Activated CD8-positive, alpha-beta memory T cell treated with anti-CD3 and anti-CD28 coated beads, Interleukin-2, amount 50 U/mL, for 1 hour (primary cell): ENCODE data around the gene C5orf58.

ENCODE experiments used
- DNase-seq: peaks from one replicate; pipeline ENCODE4 v3.0.0-alpha.2; 2020; ENCODE audit errors: extremely low read depth

The C5orf58 gene

DNA sequence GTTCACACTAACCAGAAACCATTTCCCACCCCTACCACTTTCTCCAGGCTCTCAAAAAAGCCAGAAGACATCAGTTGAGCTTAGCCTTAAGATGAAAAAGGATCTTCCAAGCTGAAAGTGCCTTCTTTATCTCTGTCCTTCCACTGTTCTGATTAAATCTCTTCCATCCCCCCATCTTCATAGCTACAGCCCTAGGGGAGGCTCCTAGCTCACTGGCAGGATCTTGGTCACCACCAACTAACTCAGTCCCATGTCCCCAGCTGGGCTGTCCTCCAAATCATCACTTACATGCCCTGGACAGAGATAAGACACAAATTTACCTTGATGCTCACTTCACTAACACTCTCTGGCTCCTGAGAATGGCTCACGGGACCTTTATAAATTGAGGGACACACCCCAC lies 50.5 kb downstream of the C5orf58 start:
- no peak for DNase-seq

DNA sequence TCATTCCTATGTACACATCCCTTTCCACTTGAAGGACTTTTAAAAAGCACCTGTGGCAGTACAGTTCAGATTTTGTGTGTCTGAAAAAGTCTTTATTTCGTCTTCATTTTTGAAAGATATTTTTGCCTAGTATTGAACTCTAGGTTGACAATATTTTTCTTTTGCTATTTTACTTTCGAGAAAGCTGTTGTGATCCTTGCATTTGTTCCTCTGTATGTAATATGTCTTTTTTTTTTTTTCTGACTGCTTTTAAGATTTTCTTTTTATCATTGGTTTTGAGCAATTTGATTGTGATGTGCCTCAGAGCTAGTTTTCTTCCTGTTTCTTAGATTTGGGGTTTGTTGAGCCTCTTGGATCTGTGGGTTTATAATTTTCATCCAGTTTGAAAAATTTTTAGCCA lies 51.4 kb downstream of the C5orf58 start:
- DNase-seq, result no peak

DNA sequence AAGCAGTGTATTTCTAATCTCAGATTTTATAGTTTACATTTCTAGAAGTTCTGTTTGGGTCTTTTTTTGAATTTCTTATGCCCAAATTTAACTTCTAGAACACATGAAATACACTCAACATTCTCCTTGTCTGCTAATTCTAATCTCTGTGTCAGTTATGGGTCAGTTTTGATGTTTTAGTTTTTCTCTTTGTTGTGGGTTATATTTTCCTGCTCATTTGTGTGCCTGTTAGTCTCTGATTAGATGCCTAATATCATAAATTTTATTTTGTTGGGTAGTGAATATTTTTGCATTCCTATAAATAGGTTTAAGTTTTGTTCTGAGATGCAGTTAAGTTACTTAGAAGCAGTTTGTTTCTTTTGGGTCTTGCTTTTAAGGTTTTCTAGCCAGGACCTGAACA lies 52.4 kb downstream of the C5orf58 start:
- no peak for DNase-seq

DNA sequence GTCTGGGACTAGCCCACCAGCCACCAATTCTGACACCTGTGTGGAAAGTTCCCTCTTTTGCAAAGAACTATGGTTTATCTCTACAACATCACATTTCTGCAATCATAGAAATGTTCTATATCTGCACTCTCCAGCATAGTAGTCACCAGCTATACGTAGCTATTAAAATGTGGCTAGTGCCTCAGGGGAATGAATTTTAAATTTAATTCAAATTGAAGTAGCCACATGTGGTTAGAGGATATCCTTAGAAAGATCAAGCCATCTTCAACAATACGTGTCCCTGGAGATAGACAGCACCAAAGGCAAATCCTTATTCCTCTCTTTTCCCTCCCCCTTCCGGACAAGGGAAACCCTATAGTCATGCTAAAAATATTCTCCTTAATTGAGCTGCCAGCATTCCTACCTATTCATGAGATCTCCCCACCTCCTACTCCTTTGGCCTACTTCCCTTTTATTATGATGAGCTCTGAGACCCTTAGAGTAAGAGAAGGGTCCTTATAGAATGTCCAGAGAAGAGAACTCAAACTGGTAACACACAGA lies 53.7 kb downstream of the C5orf58 start:
- no peak for DNase-seq

DNA sequence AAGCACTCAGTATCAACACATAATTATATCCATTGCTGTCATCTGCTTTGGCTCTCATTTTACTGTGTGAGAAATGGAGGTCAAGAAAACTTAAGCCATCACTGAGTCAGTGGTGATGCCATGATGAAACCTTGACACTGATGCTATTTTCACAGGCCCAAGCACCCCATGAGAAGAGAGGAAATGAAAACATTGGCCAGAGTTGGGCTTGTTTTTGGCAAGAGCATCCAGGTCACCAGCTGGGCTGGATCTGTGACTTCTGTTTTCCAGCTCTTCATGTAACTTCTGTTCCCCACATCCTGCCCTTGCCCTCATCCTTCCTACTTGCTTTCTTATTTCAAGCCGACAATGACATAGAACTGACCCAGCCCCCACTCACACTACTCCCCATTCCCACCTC lies 54.7 kb downstream of the C5orf58 start:
- DNase-seq, result no peak

DNA sequence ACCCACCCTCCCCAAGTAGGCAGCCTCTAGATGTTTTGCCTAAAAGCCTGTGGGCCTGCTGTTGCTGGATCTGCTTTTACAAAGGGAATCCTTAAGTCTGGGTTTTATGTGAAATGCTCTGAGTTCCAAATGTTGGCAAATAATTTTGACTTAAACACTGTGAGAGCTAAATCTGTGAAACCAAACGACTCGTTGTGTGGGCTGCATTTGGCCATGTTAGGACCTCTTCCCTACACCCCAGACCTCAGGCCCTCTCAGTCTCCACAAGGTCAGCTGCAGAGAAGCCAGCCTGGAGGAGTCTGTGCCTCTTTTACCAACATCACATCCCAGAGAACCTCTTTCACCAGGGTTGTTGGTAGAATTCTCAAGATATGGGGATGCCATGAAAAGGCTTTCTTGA lies 55.4 kb downstream of the C5orf58 start:
- no peak for DNase-seq

DNA sequence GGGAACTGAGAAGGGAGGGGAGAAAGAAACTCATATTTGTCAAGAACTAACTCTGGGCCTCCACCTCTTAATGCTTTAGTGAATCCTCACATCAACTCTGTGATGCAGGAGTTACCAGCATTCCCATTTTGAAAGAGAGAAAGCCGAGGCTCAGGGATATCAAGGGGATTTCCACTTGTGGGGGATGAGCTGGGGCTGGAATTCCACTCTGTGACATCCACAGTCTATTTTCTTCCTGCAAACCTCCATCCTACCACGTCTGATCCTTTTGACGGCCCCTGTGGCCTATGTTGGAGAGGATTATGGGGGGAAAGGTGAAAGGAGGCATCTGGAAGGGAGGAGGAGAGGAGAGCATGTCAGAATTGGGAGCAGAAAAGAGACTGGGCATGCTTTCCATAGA lies 55.8 kb downstream of the C5orf58 start:
- no peak for DNase-seq

DNA sequence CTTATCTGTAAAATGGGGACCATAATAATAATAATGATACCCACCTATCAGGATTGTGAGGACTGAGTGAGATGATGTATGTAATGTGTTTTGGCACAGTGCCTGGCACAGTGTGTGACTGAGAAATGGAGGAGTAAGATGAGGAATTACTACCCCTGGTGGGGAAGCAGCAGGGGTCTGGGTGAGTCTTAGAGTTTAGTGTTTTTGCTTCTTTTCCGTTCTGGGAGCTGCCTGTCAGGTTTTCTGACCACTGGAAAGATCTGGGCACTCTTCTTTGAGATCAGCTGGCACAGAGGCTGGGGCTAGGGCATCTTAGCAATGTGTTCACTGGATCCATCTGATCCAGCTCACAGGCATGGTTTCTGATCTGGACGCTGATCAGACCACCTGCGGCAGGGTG lies 56.3 kb downstream of the C5orf58 start:
- no peak for DNase-seq

DNA sequence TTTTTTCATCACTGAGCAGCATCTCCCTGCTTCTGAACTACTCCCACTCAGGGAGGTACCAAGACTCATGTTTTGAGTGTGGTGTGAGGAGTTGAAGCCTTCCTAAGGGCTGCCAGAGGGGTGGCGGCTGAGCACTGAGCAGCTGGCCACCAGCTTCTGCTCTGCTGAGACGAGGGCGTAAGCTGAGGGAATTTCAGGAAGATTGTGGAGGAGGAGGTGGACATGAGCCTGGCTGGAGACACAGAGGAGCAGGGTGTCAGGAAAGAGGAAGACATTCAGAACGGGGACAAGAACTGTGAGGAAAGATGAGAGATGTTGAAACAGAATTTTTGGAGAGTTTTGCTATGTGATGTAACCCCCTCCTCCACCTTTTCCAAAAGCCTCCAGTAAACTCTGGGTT lies 57.0 kb downstream of the C5orf58 start:
- no peak for DNase-seq

DNA sequence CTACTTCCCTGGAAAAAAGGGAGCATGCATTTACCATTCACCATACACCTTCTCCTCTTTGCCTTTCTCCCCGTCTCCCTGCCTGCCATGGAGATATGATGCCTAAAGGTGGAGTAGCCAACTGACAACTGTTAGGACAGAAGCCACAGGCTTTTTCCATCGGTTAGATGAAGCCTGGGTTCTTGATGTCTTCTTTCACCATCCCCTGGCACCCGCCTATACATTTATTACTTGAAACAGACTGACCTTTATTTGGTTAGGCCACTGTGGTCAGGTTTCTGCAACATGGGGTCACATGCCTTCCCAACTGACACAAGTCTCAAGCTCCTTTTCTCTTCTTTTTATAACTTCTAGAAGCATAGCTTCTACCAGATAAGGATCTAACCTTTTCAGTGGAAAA lies 57.7 kb downstream of the C5orf58 start:
- DNase-seq, result no peak

DNA sequence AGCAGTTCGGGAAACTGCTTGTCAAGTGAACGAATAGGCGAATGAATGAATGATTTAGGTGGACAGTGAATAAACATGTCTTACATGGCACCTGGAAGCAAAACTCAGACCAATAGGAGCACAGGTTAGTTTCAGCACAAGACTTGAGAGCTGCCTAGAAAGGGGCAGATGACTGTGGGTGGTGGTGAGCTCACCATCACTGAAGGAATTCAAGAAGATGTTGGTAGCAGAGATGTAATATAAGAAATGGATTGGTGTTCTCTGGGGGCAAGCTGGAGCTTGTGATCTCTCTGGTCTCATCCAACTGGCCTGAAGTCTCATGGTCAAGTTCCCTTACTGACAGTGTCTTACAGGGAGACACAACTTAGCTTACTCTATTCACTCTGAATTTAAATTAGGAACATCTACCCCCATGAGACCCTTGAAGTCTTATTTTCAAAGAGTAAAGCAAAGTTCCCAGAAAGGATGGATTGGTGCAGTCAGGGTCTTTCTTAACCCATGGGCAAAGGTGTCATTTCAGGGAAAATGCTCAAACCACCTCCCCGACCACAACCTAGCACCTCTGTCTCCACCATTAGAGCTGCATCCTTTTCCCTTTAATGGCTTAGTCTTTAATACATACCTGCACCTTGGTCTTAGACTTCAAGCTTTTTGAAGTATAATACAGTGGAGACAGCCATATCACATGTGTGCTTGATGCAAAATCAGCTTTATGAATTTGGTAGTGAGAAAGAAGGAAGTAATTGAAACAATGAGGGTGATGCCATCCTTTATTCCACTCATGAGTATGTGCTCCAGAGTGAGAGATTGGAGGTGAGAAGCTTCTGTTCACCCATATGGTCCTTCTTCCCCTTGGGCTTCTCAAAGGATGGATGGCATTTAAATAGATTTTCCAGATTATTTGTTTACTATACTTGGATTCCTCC lies 59.7 kb downstream of the C5orf58 start:
- DNase-seq, result no peak

DNA sequence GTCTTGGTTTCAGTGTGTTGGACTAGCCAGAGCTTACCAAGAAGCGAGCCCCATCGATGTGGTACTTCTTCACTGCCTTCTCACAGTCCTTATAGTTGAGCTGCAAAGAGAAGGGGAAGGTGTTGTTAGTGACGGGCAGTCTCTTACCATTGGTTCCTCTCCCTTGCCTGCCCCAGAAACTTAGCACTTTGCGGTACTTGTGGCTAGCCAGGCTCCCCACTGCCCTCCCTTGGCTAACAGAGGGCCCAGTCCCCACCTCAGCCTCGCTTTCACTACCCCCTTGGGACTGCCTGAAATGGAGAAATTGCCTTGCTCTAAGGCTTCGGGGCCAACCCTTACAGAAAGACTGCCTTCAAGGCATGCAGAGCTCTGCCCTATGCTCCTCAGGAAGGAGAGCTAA lies 60.5 kb downstream of the C5orf58 start:
- no peak for DNase-seq

DNA sequence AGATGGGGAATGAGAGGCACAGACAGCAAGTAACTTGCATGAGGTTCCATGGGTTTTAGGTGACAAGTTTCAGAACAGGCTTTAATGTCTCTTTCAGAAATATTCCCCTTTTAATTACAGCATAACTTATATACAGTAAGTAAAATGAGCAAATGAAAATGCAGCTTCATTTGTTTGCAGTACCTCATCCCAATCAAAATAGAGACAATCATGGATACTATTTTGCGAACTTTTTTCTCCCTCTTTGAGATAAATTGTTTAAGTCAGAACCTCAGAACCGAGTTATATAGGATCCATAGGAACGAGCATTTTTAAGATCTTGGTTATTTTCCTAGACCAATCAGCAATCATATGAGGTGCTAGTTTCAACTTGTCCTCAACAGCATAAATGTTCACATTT lies 61.3 kb downstream of the C5orf58 start:
- no peak for DNase-seq

DNA sequence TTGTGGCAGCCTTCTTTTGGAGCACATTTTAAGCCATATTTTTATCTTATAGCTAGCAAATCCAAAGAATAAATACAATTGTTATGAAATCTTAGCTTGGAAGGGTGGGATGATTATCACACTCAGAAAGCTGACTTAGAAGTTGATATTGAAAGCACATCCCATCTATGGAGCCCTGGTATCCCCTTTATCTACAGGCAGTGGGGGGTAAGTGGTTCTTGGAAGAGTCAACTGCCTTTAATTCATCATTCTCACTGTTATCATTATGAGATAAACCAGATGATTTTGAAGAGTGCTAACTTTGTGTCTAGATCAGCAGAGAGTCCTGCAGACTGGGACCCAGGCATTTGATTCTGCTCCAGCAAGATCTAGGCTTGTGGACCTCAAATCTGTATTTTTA lies 61.8 kb downstream of the C5orf58 start:
- no peak for DNase-seq
